Suppressor macrophage treated with lipopolysaccharide for 1 hour (primary cell): ENCODE measurements around the gene TMEM263.
A peak's percentile ranks its signal among the peaks of the same experiment; 100 is the strongest.

Source experiments
- DNase-seq, 3 donors: peaks; one replicate each; pipeline ENCODE4 v3.0.0-alpha.2; 2020 to 2022

TMEM263 gene

DNA sequence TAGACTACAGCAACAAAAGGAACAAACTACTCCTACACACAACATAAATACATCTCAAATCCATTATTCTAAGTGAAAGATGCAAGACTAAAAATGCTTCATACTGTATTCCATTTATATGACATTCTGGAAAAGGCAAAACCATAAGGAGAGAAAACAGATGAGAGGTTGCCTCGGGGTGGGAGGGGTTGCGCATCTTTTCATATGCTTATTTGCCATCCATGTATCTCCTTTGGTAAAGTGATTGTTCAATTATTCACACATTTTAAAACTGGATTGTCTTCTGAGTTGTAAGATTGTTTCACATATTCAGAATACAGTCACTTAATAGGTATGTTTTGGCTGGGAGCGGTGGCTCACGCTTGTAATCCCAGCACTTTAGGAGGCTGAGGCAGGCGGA is 5.1 kb upstream of the TMEM263 start:
- no peak for DNase-seq

DNA sequence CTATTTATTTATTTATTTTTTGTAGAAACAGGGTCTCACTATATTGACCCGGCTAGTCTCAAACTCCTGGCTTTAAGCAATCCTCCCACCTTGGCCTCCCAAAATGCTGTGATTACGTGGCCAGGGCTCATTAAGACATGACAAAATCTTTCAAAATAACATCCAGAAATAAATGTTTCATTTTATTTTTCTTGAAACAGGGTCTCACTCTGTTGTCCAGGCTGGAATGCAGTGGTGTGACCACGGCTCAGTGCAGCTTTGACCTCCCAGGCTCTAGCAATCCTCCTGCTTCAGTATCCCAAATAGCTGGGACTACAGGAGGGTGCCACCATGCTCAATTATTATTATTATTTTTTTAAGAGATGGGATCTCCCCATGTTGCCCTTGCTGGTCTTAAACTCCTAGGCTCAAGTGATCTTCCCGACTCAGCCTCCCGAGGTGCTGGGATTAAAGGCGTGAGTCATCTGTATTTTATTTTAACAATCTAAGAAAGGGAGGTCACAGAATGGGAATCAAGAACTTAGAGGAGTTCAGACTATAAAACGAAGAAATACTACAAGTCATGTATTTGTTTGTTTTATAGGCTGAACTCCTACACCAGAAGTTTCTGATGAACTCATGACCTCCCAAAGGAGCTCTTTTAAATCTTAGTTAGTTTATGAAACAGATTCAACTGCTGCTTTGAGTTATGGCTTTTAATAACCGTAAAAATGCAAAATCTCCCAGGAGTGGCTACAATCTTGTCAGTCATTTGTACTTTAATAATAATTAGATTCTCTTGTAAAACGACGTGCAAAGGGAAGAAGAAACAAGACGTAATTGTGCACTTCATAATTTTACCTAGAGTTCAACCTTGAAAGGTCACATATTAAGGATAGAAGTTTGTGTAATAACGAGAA is 2.1 kb upstream of the TMEM263 start:
- no peak for DNase-seq

DNA sequence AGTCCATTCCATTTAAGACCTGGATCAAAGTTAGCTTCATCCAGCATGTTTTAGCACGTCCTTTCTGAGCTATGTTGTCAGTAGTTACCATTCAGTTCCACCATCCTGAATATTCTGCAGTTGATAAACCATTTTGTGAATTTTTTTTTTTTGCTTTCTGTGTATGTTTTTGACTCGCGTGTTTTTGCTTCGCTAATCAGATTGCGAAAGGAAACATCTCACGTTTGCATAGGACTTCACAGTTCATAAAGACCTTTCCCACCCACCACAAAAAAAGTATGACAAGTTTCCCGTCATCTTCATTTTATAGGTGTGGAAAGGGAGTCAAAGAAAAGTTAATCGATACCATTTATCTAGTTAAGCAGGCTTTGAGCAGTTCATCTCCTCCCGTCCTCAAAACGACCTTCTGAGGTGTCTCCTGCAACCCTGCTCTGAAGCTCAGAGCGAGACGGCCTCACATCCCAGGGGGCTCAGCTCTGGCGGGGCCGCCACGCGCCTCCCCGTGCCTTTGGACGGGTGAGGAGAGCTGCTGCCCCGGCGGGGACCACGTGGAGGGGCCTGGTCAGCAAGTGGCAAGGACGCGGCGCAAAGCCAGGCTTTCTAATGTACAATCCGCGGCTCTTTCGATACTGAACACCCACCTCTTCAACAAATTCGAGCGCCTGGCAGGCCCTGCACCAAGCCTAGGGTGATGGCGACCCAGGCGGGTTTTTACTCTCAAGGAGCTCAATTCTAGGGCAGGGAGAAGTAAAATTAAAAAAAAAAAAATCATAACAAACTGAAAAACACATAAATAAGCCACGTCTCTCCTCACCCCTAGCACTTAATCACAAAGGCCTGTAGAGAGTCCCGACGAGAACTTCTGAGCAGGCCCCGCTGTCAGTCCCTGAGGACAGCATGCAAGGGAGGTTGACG is 988 bp upstream of the TMEM263 start:
- no peak for DNase-seq

DNA sequence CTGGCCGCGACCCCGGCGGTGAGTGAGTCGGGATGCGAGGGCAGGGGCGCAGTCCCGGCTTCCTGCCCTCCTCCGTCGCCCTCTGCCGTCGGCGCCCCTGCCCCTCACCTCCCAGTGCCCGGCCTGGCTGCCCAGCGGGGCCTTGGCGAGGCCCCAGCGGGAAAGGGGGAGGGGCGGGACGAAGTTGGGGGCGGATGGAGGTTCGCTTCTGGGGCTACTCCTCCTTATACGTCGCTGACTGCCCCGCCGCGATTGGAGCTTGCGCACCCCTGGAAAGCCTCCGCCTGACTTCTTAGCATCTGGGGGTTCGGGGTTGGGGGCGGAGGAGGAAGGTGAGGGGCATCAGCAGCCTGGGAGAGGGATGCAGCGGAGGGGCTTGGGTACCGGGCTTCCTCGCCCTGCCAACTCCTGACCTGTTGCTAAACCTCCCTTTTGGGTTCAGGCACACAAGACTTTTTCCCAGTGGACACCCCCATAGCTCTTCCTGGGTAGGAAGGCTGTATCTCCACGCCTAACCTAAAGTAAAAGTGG is 406 bp downstream of the TMEM263 start:
- DNase-seq = peak; percentile 47 to 76 (median 50)

DNA sequence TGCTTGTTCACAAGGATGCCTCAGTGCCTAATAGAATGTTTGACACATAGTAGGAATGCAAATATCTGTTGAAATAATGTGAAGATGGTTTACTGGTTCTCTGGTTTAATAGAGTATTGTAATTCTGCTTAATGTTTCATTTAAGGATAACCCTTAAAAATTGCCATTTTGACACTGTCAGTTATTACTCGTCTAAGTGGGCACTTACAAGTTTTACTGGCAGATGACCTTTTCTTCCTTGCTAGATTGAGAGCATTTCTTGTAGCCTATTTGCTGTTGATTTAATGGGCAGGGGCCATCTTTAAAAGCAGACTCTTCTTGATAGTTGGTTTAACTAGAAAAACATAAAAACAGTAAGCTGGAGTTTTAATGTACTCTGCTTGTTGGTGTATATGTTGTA is 1.9 kb downstream of the TMEM263 start:
- DNase-seq = no peak

DNA sequence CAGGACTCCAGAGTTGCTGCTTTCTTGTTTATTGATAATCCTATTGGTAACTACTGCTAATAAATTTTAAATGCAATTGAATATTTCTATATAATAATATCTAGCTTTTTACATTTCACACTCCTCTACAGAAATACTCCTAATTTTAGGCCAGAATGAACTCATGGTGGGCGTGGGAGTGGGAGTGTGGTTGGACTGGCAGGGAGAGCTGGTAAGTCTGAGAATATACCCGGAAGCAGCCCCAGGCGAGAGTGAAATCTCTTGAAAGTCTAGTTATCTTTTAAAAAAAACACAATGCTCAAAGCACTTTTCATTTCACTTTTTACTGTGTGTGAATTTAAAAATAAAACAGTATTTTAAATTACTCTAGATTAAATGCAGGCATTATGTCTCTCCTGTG is 4.7 kb downstream of the TMEM263 start:
- DNase-seq = no peak

DNA sequence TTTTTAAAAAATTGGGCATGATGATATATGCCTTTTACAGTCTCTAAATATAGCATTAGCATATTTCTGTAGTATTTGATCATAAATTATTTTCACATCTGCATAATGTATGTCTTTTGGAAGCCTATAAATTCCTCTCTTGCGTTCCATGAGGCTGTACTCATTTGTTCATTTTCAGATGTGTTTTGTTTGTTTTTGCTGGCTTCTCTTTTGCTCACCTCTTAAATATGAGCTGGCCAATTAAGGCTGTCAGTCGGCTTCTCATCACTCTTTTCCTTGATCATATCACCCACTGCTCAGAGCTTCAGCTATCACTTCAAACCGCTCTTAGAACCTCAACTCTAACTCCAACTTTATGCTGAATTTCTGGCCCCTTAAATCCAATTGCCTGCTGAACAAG is 6.6 kb downstream of the TMEM263 start:
- no peak for DNase-seq

DNA sequence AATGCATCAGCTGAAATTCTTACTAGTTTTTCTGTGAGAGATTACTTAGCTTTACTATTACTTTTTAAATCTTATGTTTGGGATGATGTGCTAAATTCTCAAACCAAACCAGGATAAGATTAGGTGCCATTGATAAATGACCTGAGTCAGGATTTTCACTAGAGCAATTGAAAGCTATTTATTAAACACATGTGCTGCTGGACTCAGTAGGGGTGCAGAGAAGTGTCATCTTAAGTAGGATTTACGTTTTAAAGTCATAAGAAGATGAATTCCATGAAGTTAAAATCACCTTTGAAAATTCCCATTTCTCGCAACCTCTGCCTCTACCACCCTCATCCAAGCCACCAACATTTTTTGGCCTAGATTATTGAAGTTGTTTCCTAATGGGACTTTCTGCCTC is 8.8 kb downstream of the TMEM263 start:
- DNase-seq = no peak

DNA sequence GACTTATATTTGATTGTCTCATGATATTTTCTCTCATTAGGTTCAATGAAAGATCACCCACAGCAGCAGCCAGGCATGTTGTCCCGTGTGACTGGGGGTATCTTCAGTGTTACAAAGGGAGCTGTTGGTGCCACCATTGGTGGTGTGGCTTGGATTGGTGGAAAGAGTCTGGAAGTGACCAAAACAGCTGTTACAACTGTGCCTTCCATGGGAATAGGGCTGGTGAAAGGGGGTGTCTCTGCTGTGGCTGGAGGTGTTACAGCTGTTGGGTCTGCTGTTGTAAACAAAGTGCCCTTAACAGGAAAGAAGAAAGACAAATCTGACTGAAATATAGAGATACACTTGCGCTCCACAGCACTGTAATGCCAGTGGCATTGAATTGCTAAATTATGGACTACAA is 15.4 kb downstream of the TMEM263 start:
- no peak for DNase-seq

DNA sequence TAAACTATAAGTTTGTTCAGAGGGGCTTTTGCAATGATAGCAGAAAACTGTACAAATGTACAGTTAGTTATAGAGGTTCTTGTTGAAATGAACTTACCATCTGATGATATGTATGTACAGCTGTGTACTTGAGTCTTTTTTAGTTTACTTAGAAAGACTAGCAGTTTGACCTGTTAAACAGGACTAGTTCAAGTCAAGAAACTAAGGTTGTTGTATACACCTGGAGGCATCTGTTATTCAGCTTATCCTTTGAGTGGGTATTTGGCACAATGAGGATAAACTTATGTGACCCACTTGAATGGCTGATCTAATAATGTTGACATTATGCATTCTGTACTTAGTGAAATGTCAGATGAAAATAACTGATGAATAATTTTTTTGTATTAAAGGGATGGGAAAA is 17.8 kb downstream of the TMEM263 start:
- no peak for DNase-seq

DNA sequence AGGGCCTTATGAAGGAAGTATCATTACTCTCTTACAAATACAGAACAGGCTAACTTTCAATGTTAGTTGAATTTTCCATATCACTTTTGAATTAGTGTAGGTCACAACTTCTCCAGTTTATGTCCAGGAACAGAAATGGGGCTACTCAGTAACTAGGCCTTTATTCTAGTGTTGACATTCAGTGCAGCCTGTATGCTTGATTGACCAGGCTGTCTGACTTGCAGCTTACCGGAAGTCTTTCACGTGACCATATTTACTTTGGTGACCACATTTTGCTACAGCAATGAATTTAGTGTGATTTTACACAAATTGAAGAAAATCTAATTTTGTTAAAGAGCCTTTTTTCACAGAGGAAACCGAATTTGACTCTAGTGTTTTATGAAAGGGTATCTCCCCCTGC is 18.8 kb downstream of the TMEM263 start:
- DNase-seq = no peak

DNA sequence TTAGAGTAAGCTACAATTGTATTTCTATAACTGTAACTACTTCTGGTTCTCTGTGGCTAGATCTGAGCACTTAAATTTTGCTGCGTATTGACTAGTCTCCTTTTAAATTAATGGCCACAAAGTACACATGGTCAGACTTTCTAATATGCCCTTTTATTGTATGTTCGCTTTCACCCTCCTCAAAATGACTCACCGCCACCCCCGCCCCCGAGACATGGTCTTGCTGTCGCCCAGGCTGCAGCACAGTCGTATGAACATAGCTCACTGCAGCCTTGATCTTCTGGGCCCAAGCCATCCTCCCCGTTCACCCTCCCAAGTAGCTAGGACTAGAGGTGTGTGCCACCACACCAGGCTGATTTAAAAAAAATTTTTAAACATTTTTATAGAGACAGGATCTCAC is 19.4 kb downstream of the TMEM263 start:
- no peak for DNase-seq

DNA sequence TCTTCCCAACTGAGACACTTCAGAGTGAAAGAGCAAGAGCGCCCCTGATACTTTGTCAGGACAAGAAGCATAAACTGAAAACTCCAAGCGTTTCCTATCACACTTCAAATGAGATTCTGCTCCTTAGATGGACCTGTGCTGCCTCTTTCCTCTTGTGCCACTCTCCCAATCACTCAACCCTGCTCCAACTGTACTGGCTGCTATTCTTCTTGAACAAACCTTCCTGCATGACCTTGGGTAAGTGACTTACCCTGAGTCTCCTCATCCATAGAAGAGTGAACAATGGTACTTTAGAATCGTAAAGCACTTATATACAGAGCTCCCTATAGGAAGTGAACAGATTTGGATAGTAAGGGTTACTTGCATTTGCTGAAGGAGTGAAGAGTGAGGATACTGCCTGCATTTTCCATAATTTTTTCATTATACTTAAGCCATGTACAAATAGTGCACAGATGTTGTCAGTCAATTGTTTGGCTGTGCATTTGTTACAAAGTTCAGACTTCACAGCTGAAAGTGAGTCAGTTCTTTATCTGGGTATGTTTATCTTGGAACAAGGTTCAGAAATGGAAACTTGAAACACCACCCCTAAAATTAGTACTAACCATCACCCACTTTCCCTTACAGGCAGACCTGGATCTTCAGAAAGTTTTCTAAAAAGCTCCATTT is 20.4 kb downstream of the TMEM263 start:
- no peak for DNase-seq

DNA sequence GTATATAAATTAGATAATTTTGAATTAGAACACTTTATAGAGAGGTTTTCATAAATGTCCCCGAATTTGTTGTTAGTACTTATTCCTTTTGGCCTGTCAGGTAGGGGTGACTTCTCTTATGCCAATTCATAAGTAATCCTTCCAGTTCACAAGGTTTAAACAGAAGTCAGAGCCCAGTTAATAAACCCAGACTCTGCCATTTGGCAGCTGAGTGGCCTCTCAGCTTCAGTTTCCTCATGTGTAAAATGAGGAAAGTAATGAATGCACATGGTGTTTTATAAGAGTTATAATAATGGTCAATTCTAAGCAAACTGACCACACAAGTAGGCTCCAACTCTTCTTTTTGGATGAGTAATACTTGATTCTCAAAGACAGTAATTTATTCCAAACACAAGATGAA is 21.0 kb downstream of the TMEM263 start:
- no peak for DNase-seq

DNA sequence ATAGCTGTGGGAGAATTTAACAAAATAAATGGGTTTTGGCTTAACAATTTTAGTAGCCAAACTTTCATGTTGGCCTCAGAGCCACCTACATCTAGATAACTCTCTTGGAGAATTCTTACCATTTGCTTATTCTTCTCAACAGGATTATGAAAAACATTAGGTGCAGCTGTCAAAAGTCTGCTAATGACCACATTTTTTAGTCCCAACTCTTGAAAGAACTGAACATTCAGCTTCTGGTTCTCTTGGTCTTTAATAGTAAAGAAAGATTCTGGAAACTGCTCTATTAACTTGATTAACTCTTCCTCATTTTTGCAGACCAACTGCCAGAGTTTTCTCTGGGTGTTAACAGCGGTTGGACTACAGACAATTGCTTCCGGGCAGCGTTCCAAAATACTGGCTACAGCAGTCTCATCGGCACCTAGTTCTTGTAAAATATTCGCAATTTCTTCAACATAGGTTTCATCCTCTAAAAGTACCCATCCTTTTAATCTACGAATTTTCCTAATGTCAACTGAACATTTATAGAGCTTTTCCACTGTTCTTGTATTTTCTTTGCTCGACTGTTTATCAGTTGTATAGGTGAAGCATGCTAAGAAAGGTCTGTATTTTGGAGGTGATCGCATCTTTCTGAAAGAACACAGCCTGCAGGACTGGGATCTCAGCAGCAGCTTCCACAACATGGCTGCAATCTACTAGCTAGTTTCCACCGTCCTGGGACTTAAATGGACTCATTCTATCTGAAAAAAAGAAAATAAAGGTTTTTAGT is 22.5 kb downstream of the TMEM263 start:
- DNase-seq = no peak

DNA sequence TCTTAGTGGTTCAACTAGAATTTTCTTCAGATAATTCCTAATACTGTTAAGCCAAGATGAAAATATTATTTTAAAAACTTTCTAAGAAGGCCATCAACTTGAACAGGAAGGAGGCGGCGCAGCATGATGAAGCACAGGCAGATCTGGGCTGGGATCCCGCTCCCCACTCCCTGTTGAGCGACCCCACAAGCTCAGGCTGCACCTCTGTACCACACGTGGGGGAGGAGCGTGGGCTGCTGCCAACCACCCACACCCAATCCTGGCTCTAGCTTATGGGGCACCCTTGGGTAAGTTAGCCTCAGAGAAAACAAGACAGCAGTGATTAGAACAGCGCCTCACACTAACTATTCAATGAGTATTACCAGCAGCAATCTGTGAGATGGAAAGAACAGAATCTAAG is 25.2 kb downstream of the TMEM263 start:
- DNase-seq = no peak

DNA sequence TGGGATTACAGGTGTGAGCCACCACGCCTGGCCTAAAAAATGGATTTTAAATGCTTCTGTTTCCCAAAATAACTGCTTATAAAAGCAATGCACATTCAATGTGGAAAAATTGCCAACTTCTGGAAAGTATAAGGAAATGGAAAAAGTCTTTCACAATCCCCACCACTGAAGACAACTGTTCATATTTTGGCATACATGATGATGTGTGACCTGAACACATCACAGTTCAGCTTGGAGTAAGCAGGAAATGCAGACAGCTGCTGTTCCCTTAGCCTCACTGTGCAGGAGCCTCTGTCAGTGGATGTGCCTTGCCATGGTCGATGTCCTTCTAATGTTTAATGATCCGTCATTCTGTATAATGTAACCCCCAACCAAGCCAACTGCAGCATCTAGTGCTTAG is 26.1 kb downstream of the TMEM263 start:
- DNase-seq = no peak

DNA sequence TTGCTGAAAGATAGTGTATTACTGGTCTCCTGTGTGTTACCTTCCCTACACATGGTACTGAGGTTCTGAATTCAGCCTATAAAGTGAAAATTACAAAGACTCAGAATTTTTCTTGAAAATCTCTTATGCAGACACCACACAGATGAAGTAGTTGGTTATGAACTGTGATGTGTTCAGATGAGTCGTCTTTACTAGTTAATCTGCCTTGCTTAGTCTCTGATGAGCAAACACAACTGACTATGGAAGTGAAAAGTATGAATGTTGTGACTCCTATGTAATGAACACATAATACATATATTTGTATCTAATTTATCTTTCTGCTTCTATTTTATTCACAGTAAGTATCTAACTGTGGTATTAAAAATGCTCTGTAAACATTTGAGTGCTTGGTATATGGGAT is 26.5 kb downstream of the TMEM263 start:
- no peak for DNase-seq

DNA sequence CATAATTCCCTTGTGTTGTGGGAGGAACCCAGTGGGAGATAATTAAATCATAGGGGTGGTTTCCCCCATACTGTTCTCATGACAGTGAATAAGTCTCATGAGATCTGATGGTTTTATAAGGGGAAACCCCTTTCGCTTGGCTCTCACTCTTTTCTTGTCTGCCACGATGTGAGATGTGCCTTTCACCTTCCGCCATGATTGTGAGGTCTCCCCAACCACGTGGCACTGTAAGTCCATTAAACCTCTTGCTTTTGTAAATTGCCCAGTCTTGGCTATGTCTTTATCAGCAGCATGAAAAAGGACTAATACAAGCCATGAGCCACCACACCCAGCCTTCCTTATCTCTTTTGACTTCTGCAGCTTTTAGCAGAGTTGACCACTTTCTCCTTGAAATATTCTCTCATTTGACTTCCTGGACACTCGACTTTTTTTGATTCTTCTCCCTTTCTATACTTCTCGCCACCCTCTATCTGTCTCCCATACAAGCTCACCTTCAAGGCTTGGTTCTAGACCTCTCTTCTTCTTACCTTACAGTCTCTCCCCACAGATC is 29.0 kb downstream of the TMEM263 start:
- DNase-seq = peak in 1 of 3 donors; percentile 19

DNA sequence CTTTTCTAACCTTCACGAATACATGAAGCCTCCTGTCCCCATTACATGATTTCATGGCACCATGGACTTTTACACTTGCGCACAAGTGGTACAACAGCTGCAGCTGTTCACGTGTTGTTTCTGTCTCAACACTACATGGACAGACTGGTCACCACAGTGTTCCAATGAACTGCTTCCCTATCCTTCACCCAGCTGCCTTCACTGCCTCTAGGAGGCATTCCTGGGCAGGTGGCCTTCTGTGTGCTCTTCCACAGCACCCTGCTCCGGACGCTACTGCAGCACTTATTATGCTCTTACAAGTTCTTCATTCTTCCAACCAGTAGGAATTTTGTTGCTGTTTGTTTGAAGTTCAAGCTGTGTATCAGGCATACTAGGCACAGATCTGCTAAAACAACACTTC is 29.8 kb downstream of the TMEM263 start:
- DNase-seq = no peak

DNA sequence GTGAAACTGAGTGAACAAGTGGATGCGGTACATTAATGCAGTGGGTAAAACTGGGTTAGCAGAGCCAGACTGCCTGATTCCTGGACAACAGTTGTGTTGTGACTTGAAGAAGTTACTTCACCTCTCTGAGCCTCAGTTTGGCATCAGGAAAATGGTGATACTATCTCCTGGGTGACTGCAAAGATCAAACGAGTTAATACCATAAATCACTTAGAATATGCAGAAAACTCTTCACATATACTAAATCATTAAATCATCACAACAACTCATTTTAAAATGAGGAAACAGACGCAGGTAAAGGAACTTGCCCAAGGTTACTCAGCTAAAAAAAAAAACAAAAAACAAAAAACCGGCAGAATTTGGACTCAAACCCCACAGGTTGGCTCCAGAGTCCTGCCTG is 30.4 kb downstream of the TMEM263 start:
- DNase-seq = no peak
